GM19397 (cell line): ENCODE data around the gene MED12L.

Experiments used
- ATAC-seq: cut with Tn5 transposase; IDR thresholded peaks from one replicate; pipeline ENCODE4 v1.9.1; 2021; ENCODE audit warnings: mild to moderate bottlenecking, moderate library complexity; ENCODE audit not compliant: unreplicated experiment

The MED12L gene

DNA sequence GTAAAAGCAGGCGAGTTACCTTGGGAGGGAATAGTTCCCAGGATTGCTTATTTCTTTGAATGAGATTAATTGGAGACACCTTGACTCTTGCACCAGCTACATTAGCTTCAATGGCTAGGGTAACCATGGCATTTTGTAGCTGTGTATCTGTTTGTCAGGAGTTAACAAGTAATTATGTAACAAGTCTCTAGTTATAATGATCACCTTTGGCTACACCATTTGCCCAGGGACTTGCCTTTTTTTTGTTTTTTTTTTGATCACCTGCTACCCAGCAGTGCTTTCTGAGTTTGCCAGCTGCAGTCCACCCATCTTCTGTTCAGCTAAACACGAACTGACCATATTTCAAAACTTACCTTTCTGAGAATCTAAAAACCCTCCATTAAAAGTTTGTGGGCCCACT lies 2.2 kb downstream of the MED12L start:
- no peak for ATAC-seq

DNA sequence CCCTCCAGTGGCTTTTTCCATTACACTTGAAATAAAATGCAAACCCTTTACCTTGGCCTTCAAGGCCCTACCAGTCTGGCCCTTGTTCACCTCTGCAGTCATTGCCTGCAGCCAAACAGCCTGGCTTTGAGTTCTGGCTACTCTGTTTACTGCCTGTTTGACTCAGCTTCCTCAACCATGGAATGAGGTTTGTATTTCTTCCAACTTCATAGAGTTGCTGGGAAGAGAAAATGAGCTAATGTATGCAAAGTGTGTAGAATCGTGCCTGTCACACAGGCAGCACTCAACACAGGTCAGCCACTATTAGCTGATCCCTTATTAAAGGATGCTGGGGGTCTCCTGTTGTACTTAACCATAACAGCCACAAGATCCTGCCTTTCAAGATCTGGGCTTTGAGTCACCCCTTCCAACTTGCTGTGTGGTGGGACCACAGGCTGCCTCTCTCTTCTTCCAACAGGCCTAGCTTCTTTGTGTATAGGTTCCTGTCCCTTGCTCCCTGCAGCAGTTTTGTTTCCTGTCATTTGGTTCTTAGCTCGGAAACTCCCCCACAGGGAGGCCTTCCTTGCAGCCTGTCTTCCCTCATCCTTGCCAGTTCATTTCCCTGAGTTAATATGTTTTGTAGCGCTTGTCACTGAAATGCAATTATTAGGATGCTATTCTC lies 6.4 kb downstream of the MED12L start:
- no peak for ATAC-seq

DNA sequence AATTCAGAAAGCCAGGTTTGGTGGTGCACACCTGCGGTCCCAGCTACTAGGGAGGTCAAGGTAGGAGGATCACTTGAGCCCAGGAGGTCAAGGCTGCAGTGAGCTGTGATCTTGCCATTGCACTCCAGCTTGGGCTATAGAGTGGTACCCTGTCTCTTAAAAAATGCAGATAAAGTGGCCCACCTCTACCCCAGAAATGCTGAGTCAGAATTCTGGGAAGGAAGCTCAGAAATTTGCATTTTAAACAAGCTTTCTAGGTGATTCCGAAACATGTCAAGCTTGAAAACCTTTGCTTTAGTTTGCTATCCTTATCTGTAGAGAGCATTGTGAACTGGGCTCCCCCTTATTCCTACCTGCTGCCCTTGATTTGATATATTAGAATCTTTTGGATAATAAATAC lies 7.7 kb downstream of the MED12L start:
- ATAC-seq = no peak

DNA sequence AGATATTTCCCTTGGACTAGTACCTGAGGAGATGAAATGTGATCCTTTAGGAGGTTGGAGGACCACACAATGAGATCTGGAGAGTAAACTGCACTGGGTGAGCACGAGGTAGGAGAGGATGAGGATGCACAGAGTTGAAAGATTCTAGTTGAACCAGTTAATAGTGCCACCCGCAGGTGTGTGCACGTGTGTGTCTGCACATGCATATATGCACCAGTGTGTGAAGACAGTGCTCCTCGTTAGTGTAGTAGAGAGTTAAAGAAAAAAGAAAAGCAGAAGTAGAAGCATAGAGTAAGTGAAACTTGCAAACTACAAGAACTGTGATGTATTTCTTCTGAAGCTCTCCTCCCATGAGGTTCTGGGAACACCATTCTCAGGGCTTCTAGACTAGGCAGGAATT lies 8.4 kb downstream of the MED12L start:
- no peak for ATAC-seq

DNA sequence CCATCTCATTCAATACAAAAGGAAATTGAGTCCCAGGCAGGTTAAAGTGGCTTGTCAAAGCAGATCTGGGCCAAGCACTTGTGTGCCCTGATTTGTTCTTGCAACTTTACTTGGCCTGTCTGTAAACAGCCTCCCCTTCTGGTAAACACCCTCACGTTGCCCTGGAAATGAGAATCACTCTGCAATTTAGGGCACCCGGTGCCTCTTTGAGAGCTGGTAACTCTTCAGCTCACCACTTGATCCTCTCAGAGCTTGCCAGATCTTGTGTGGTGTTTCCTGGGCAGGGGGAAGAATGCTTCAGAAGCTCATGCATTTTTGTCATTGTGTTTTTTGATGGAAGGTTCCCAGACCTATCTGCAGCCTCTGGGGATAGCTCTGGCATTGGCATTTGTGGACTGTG lies 11.3 kb downstream of the MED12L start:
- ATAC-seq = no peak

DNA sequence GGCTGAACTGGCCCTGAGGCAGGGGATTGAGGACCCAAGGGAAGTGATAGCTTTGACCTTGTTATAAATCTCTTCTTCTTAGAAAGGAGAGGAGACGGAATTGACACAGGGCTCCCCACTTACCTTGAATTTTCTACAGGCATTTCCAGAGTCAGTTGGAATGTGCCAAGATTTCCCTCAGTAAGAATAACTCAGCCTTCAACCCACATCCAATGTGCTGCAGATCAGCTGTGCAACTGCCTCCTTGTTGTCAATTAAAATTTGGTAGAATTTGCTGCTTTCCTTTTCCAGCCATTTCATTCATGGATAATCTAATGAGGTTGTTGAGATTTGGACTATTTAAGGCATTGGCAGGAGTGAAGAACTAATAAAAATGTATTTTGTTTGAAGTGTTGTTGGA lies 14.6 kb downstream of the MED12L start:
- ATAC-seq = no peak

DNA sequence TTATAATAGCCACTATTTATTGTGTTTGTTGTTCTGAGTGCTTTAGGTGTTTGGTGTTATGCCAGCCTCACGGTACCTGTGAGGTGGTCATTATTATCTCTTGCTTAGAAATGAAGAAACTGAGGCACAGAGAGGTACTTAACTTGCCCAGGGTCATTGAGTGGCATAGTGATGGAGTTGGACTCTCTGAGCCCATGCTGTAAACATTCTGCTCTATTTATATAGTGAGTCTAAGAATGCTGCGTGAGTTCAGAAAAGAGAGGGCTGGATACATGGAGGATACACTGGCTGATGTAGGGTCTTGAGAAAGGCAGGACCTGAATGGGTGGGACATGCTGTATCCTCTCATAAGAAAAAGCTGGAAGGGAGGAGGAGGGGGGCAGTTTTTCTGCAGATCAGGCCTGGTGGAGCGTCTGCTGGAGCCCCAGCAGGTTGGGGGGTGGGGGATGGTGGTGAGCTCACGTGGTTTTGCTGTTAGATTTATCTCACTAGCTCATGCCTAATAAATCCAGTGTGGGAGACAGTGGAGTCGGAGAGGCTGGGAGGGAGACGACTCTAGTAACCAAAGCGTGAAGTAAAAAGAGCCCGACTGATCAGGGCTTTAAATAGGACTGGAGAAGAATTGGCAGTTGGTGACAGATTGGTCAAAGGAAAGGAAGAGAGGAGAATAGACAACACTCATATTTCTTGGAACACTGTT lies 16.0 kb downstream of the MED12L start:
- ATAC-seq = no peak

DNA sequence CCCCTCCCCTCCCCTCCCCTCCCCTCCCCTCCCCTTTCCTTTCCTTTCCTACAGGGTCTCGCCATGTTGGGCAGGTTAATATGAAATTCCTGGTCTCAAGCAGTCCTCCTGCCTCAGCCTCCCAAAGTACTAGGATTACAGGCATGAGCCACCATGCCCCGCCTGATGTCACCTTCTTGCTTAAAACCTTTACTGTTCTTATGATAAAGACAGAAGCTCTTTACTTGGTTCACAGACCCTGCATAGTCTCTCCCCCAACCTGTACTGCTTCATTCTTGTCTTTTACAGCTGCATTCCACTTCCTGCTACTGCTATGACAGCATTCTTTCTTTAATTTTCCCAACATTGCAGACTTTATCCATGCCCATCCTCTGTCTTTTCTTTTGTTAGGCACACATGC lies 20.8 kb downstream of the MED12L start:
- no peak for ATAC-seq

DNA sequence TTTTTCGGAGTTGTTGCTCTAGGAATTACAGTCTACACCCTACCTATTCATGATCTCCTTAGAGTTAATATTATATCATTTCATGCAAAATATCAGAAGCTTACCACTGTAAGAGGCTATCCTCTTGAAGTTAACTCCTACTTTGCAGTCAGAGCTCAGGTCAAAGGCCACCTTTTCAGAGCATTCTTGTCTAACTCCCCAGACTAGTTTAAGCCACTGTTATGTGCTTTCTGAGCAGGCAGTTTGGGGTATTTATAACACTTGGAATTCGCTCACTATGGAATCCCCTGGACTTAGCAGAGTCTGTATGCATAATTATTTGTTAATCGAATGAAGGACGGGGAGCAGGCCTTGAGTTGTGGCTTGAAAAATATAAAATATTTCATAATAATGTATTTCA lies 21.7 kb downstream of the MED12L start:
- ATAC-seq = no peak

DNA sequence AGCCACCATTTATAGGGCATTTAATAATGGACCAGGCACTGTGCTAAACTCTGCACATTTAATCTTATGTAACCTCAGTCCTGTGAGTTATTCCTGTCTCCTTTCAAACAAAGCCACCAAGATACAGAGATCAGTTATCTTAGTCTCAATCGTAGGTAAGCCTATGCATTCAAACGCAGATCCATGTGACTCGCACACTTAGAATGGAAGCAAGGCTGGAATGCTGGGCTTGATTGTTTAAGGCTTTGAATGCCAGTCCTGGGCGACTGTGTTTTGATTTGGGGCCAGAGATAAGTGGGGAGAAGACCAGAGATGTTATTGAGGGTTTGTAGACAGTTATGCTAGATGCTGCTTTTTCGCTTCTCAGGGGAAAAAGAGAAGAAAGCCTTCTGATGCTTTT lies 22.2 kb downstream of the MED12L start:
- ATAC-seq = no peak

DNA sequence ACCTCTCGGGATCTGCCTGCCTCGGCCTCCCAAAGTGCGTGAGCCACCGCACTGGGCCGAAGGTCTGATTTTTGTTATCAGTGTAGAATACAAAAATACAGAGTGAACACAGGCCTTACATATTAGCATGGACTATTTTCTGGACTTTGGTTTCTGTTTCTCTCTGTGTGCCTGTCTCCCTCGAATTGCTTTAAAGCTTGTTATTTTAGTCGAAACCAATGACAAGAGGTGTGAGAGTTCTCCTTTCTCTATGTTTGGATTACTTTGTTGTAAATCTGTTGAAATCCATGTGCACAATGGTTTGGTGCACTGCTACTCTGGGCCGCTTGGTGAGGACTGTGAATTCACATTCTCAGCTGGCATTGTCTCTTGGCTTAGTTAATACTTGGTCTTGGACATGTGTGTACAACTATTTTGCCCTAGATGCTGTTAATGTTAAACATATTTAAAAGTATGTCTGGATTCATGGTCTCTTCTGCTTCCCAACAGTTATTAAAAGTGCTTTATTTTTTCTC lies 23.9 kb downstream of the MED12L start:
- no peak for ATAC-seq

DNA sequence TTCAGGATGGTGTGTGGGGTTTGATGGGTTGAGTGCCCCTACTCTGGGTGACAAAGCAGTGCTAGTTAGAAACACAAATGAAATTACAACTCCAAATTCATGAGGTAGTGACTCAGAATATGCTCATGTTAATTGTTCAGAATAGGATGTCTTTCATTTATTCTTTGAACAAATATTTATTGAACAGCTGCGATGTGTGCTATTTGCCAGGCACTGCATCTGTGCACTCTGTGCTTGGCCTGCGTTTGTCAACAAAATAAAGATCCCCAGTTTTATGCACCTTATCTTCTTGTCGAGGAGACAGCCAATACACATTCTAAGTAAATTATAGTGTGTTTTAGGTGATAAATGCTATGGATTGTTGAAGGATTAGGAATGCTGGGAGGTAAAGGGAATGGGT lies 27.3 kb downstream of the MED12L start:
- ATAC-seq = no peak

DNA sequence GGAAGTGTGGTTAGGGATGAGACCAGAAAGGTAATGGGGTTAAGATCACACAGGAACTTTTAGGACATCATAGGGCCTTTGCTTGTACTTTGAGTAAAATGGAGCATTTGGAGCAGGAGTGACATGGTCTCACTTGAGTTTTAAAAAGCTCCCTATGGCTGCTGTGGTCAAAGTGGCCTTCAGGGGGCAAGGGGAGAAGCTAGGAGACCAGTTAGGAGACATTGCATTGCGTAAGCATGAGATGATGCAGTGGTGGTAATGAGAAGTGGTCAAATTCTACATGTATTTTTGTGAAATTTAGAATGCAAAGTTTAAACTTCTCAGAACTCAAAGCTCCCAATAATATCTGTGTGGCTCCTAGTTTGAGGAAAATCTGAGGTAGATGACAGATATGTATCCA lies 27.9 kb downstream of the MED12L start:
- ATAC-seq = no peak

DNA sequence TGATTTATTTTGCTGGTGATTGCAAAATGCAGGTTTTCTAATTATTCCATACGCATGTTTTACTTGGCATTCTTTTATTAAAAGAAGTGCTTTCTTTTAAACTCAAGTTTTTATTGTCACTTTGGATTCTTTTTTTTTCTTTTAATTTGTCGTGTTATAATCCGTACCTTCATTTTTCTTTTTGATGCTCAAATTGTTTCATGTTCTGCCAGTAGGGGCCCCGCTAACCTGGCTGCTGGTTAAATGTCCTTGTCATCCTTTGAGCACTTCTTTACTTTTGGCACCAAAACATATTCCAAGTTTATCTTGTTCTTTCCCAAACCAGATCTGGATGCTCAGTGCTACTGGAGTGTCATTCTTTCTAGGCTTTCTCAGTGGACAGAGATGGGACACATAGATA lies 31.6 kb downstream of the MED12L start:
- no peak for ATAC-seq

DNA sequence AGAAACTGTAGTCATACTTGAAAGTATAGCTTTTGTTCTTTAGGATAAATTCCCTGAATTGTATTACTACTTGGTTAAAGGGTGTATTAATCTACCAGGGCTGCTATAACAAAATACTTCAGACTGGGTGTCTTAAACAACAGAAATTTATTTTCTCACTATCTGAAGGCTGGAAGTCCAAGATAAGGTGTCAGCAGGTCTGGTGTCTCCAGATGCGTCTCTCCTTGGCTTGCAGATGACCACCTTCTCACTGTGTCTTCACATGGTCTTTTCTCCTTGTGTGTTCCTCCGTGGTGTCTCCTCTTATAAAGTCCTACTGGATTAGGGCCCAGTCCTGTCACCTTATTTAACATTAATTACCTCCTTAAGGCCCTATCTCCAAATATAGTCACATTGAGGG lies 33.7 kb downstream of the MED12L start:
- no peak for ATAC-seq

DNA sequence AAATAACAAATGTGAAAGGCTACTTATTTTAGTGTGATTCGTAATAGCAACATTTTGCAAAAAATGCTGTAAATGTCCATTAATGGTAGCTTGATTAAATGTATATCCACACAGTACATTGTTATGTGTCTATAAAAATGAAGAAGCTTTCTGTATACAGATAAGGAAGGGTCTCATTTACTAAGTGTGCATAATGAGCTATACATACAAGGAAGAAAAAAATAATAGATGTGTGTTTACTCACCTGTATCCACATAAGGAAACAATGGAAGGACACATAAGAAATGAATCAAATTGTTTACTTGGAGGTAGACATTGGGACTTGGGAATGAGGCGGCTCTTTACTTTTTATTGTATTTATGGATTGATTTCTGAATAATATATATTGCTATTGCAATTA lies 34.9 kb downstream of the MED12L start:
- ATAC-seq = no peak

DNA sequence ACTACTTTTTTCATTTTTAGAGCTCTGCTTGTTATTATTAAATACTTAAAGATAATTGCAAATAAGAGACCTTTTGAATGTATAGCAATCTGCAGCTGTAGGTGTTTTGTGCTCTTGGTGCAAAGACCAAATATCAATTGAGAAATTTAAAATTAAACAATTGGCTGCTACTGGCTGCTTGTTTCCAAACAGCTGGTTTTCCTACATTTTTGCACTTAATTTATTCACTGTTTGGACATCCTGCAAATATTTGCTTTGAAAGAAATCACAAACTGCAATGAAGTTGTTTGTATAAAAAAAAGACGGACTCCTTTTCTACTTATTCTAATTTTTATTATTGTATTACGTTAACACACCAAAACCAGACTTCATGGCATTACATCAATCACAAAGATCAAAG lies 35.6 kb downstream of the MED12L start:
- ATAC-seq = no peak

DNA sequence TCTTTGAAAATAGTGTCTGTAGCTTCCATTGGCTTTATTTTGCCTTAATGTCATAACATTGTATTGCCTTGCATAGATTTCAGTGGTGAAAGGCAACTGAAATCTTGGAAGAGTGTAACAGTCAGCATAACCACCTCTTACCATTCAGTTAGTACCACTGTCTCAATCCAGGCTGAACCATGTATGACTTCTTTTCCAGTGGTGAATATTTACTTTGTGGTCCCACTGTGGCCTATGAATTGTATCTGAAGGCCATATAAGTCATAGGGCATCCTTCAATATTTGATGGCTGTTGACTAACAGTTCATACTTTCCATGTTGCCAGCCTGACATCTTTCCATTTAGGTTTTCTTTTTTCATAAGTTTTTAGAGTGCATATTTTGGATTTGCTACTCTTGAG lies 38.4 kb downstream of the MED12L start:
- ATAC-seq = no peak

DNA sequence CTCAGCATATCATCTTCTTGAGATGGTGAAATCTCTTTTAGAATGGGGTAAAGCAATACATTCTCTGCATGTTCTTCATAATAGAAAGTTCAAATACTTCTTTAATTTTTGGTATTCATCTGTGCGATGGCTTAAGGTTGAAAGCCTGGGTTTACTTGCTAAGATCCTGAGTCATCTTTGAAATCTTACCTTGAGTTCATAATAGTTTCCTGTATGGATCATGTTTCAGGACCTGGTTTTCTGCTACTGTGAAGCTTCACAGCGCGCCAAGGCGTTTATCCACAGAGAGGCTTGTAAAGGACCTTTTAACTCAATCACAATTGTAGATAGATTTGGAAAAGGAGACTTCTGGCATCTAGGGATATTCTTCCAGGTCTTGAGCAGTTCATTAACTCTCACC lies 39.0 kb downstream of the MED12L start:
- ATAC-seq = no peak

DNA sequence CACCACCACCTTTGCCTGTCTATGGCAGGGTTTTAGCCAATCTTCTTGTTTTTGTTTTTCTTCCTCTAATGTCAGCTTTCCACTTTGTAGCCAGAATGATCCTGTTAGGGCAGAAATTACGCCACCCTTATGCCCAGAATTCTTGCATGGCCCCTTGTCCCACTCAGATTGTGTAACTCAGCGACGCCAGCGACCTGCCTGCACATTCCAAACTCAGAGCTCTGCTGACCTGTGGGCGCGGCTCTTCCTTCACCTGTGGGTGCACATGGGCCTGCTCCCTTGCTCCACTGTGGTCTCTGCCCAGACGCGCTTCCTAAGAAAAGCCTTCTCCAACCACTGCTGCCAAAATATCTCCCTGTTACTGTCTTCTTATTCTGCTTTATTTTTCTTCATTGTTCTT lies 45.0 kb downstream of the MED12L start:
- no peak for ATAC-seq

DNA sequence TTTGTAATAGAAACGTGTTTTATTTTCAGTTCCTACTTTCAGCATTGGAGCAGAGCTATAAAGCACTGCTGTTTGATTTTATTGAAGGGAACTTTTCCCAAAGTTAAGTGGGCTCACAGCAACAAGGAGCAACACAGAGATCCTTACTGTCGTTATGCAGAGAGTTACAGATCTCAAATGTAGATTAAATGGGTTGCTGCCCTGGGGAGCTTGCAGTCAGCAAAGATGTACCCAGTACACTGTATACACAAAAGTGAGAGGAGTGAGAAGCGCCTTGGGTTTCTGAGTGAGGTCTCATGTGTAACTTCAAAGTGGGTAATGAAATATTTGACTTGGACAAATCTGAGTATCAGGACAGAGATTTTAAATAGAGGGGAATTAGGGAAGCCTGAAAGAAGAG lies 47.7 kb downstream of the MED12L start:
- ATAC-seq = no peak

DNA sequence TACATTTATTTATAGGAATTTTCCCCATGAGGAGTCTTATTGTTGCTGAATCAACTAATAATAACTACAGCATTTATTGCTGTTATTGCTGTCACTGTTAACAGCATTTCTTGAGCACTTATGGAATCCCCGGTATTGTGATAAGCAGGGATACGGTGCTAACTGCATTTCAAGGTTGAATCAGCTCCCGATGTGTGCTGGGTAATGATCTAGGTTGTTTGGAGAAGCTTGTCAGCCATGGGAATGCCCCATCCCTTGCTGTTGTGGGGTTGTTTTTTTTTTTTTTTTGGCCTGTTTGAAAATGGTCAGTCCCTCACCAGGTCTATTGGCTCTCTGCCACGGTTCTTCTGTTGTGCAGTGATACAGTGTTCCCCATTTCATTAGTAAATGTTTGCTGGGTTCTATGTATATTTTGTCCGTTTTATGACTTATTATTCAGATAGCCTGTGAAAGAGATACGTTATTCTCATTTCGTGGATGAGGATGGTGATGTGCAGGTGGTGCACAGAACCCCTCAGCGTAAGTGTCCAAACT lies 48.5 kb downstream of the MED12L start:
- ATAC-seq = no peak
